HG03280 (cell line): ENCODE results near the gene ALDH7A1.
"Not testable (repeated sequence)": the region's sequence is repeated elsewhere in the genome, so short reads cannot be mapped to it uniquely, and the experiment has no call there.

Experiments used
- ATAC-seq: cut with Tn5 transposase; IDR thresholded peaks from one replicate; pipeline ENCODE4 v1.9.1; 2021; ENCODE audit warnings: mild to moderate bottlenecking, moderate library complexity; ENCODE audit not compliant: unreplicated experiment

The ALDH7A1 gene

GRCh38 chr5:126595486-126596083 is 566 bp upstream of the ALDH7A1 start:
- no peak for ATAC-seq

- ATAC-seq = no peak
Observed at GRCh38 chr5:126591549-126591948, 3.5 kb downstream of the ALDH7A1 start.

GRCh38 chr5:126589536-126590297 is 5.3 kb downstream of the ALDH7A1 start:
- no peak for ATAC-seq

- ATAC-seq = no peak
Observed at GRCh38 chr5:126587551-126588390, 7.2 kb downstream of the ALDH7A1 start.

GRCh38 chr5:126583761-126584160 is 11.3 kb downstream of the ALDH7A1 start:
- no peak for ATAC-seq

GRCh38 chr5:126579716-126580115 is 15.3 kb downstream of the ALDH7A1 start:
- no peak for ATAC-seq

- ATAC-seq = no peak
Observed at GRCh38 chr5:126577415-126577814, 17.6 kb downstream of the ALDH7A1 start.

GRCh38 chr5:126576974-126577373 is 18.0 kb downstream of the ALDH7A1 start:
- ATAC-seq = no peak

- ATAC-seq = no peak
Observed at GRCh38 chr5:126575644-126576043, 19.4 kb downstream of the ALDH7A1 start.

- ATAC-seq = no peak
Observed at GRCh38 chr5:126568206-126568755, 26.7 kb downstream of the ALDH7A1 start.

GRCh38 chr5:126562823-126563222 is 32.2 kb downstream of the ALDH7A1 start:
- peak; percentile 72 for ATAC-seq

GRCh38 chr5:126561908-126562307 is 33.1 kb downstream of the ALDH7A1 start:
- no peak for ATAC-seq

GRCh38 chr5:126555101-126555500 is 39.9 kb downstream of the ALDH7A1 start:
- not testable (repeated sequence) for ATAC-seq

GRCh38 chr5:126552614-126553013 is 42.4 kb downstream of the ALDH7A1 start:
- ATAC-seq = no peak

- peak; percentile 78 for ATAC-seq
Observed at GRCh38 chr5:126544087-126544740, 50.8 kb downstream of the ALDH7A1 start.

- ATAC-seq = no peak
Observed at GRCh38 chr5:126543660-126544059, 51.4 kb downstream of the ALDH7A1 start.

- ATAC-seq = no peak
Observed at GRCh38 chr5:126543009-126543408, 52.0 kb downstream of the ALDH7A1 start.

- ATAC-seq = no peak
Observed at GRCh38 chr5:126542441-126542840, 52.6 kb downstream of the ALDH7A1 start.

- ATAC-seq = no peak
Observed at GRCh38 chr5:126540631-126541030, 54.4 kb downstream of the ALDH7A1 start.

GRCh38 chr5:126538579-126538978 is 56.4 kb downstream of the ALDH7A1 start:
- no peak for ATAC-seq

GRCh38 chr5:126536874-126537273 is 58.1 kb downstream of the ALDH7A1 start:
- no peak for ATAC-seq
